KBM-7 (cell line): ENCODE measurements around the gene MED13L.

Source experiments
- DNase-seq: peaks from one replicate; pipeline ENCODE4 v3.0.0-alpha.2; 2015
- in situ Hi-C: fragments of 300-500 bp; cut with MboI; formaldehyde crosslinking; loops from 2 replicates; pipeline ENCODE4 v1.14.3; 2020; ENCODE audit warnings: low sequenced_read_pairs, low pct_unique_long_range_greater_than_20kb, mixed read lengths

The MED13L gene

DNA sequence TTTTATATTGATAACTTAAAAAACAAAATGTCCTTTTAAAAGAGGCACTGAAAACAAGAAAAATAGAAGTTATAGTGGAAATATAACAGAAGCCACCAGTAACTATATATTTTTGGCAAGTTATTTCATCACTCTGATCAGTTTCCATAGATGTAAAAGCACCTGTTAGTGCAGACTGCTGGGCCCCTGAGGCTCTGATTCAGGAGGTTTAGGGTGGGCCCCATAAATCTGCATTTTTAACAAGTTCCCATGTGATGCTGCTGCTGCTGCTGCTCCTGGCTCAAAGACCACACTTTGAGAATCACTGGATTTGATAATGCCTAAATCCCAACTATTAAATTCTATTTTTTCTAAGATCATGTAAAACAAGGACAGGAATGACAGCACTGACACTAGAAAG lies 251.1 kb downstream of the MED13L start:
- in situ Hi-C loops = no loop called here

DNA sequence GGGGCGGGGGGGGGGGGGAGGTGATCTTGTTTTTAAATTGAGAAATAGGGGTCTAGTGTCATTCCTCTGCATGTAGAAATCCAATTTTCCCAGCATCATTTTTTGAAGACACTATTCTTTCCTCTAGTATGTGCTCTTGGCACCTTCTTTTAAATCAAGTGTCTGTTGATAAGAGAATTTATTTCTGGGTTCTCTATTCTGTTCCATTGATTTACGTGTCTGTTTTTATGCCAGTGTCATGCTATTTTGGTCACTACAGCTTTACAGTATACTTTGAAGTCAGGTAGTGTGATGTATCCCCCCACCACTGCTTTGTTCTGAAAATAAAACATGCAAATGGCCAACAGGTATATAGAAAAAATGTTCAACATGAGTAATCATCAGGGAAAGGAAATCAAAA lies 252.7 kb downstream of the MED13L start:
- DNase-seq = no peak
- in situ Hi-C loops = no loop called here

More for the DNA sequence above, 251.1 kb downstream of the MED13L start:
- no peak for DNase-seq

DNA sequence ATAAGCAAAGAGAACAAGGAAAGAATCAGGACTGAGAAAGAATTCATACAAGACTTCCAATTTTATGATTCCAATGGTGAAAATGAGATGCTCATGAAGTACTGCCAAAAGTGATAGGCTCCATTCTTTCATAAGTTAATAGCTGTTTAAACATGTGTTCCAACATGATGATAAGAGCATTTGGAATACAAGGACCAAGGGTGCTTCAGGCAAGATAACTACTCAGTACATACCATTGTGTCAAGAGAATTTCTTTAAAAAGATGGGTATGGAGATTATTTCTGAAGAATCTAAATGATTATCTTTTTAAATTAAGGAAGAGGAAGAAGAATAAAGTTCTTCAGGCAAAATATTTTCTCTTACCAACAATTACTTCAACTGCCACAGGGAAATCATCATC lies 258.1 kb downstream of the MED13L start:
- in situ Hi-C loops = no loop called here
- no peak for DNase-seq

DNA sequence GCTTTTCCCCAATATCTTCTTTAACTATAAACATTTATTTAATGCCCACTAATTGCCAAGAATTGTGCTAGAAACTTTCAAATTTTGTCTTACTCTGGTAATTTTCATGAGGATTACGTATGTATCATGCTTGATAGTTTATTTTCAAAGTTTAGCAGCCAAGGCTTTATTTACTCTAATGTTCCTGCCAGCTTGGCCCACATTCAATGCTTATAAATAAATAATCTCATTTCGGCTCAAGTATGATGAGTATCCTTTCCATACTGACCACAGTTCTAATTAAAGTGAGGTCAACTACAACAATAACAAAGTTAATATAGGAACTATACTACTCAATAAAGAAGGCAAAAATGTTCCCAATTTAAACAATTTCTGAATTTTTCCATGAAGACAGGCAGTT lies 259.2 kb downstream of the MED13L start:
- no peak for DNase-seq
- in situ Hi-C loops = no loop called here

DNA sequence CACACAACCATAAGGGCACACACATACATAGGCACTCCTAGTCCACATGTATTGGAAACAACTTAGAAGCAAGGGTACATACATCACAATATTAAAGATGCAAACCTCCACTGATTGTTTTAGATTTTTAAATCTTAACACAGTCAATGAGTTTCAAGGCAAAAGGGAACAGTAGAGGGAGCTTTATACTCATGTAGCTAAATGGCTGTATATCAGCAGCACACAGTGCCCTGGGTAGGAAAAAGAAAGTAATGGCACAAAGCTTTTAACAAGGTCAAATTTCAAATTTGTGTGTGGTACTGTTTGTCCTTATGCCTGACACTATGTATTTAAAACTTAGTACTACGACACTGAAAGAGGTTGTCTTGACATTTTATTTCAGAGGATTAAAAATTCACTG lies 262.0 kb downstream of the MED13L start:
- DNase-seq = peak; percentile 28
- in situ Hi-C loops = no loop called here

DNA sequence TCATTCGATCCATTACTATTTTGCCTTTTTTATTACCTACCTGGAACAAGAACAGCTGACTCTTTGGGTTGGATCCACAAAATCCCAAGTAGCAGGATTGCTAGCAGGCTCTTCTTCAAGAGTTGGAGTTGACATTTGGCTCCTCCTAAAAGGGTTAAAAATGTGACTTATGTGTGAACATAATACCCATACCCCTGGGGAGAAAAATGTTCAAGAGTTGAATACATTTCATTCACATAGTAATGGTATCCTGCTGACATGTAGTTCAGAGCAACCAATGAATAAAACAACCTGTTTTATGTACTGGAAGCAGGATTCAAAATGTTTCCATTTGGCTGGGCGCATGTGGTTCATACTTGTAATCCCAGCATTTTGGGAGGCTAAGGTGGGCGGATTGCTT lies 264.7 kb downstream of the MED13L start:
- DNase-seq = no peak
- in situ Hi-C loops = no loop called here

DNA sequence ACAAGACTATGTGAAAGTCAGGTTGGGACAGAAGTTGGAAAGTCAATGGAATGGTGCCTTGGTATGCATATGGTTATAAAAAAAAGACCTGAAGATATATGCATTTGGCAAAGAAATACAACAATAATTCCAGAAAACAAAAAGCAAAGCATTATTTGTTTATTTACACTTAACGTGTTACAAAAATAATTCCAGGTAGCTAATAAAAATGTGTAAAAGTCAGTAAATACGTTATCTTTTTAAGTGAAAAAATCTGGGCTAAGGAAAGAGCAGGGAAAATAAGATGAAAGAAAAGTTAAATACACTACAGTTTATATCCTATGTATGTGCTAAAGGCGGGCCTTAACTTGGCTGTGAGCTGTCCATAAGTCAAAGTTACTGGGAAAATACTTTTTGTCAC lies 266.3 kb downstream of the MED13L start:
- DNase-seq = no peak
- in situ Hi-C loops = no loop called here

DNA sequence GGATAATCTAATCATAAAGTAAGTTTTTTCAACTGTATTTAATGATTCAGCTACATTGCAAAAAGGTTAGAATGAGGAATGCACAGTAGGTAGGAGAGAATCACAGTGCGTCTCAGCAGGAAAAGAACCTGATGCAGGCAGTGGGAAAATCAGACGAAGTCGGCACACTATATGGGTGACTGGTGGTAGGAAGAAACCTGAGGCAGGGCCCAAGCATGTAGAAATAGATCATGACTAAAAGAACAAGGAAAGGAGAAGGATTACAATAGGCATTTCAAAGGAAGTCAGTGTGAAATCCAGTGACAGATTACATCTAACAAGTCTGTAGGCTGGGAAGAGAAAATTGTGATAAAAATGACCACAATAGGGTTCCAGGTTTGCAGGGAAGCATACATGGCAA lies 267.0 kb downstream of the MED13L start:
- DNase-seq = no peak
- in situ Hi-C loops = no loop called here

DNA sequence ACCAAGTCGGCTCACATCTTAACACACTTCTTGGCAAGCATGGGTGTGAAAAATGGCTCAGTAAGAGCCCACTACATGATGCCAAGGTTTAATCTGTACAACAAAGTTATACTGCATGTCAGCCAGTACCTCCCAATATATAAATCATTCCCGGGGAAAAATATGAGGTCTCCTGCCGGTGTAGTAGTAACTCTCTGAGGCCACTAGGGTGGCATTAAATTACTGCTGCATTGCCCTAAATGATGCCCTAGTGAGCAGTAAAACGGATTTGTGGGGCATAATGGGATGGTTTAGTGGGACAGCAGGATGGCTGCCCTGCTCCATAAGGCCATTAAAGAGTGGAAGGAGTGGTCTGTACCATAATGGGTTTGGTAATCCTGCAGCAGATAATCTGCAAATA lies 267.7 kb downstream of the MED13L start:
- DNase-seq = no peak
- in situ Hi-C loops = no loop called here

DNA sequence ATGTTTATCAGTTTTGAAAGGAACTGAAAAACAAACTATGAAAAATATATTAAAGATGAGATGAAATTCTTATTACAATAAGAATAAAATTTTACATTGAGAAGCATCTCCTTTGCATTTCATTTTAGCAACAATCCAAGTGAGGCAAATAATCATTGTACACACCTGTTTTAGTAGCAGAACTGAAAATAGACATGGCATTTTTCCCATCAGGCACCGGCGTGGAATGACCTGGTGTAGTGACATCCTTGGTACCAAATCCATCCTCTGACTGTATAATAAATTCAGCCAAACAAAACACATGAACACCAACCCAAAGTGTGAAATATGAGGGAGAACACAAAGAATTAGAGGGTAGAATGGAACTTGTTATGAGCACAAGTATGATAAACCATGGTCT lies 271.4 kb downstream of the MED13L start:
- in situ Hi-C loops = no loop called here
- no peak for DNase-seq

DNA sequence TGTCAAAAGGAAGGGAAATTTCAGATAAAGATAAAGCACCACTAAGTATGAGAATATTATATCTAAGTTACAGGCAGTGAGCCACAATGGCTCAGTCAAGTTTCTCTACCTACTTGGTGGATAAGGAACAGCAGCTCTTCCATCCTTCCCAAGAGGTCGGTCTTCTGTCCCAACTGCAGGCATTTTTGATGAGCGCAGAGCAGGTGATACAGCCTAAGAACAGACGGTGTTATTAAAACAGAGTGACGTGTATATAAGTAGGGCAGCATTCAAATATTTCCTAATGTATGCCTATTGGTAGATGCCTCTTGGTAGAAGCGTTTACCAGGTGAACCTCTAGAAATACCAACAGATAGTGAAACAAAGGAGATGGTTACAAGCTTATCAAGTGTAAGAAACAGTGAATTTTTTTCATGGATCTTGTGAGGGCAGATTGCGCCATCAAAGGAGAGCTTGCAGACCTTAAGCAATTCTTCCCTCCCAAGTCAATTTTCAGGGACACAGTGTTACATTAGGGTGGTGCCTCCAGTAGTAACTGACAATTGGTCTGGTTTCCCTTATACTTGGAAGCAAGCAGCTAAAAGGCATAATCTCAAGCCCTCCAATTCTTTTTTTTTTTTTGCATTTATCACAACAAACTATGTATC lies 274.5 kb downstream of the MED13L start:
- no peak for DNase-seq
- in situ Hi-C loops = no loop called here

DNA sequence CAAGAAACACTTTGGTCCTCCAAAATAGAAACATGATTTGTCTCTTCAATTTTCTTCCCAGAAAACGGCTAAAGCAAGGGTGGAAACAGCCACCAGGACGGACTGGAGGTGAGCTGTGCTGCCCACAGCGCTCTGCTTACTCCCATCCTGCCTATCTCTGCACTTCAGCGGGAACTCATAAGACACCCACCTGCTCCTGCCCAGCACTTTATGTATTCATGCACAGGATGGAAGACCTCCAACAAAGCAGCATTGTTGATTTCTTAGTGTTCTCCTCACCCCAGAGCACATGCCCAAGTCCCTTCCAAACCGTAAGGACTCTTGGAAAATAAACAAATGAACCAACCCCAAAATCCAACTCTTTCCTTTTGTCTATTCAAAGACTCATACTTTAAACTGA lies 277.2 kb downstream of the MED13L start:
- in situ Hi-C loops = no loop called here

DNA sequence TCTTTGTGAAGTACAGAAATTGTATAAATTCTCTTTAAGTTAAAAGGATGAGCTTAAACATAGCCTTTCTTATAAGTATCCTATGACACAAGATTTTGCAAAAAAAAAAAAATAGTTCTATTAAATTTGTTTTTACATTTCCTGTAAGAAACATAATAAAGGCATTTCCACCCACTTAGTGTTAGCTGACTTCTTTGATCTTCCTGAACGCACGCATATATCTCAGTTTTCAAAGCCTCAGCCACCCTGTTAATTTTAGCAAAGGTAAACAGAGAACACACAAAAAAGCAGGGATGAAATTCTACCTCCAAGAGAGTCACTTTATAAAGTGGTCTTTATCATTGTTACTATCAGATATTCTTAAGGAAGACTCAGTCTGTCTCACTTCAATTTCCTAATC lies 277.9 kb downstream of the MED13L start:
- DNase-seq = no peak
- in situ Hi-C loops = loop anchor here (25.0 kb wide), 1 partner anchor 688 kb away; no protein-coding TSS in a partner anchor

More for the DNA sequence above, 277.2 kb downstream of the MED13L start:
- DNase-seq = no peak

DNA sequence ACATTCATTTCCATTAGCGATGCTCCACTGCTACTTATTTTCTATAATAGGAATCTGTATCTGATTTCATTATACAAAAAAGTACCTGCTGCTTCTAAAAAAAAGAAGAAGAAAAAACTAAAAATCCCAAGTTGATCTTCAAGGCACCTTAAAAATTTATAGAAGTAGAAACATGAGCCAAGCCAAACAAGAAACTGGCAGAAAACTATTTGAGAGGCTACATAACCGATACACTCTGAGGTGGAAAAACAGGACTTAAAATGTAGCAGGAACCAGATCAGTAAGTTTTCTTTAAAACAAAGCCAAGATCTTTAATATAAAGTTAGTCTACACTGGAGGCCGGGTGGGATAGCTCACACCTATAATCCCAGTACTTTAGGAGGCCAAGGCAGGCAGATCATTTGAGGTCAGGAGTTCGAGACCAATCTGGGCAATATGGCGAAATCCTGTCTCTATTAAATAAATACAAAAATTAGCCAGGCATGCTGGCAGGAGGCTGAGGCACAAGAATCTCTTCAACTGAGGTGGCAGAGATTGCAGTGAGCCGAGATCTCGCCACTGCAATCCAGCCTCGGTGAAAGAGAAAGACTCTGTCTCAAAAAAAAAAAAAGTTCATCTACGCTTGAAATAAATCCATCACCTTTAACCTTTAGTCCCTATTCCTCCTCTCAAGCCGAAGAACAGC lies 278.6 kb downstream of the MED13L start:
- no peak for DNase-seq
- in situ Hi-C loops = loop anchor here (25.0 kb wide), 1 partner anchor 688 kb away; no protein-coding TSS in a partner anchor

DNA sequence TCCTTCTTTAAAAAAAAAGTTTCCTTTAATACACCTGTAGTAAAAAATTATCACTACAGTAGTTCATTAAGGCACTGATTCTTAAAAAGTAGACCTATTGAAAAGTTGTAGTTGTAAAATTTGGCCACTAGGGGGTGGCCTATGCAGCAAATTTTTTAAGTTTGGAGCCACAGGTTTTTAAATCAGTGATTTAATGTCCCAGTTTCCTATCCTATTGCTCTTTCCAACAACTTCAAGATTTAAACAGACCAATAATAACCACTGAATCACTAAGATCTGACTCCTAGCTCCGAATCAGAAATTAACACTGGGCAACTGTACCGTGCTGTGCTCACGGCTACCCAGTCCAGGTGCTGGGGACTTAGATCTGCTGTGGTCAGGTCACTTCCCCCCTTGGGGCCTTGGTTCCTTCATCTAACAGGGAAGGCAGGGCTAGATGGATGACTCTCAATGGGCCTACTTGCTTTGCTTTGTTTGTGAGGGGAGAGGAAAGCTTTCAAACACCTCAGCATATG lies 279.3 kb downstream of the MED13L start:
- DNase-seq = peak; percentile 69
- in situ Hi-C loops = loop anchor here (25.0 kb wide), 1 partner anchor 689 kb away; no protein-coding TSS in a partner anchor

DNA sequence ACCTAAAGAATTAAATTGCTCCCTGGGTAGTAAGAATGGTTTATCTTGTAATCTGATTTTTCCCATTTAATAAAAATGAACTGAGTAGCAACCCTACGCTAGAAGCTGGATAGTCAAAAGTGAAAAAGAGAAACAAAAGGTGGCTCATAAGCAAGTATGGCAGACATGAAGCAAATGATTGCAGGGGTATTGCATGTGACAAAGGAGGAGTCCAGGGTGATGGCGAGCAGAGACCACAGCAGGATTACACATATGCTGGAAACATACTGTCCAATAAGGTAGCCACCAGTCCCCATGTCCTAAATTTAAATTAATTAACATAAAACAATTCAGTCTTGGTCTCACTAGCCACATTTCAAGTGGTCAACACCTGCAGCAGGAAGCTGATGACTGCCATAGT lies 283.8 kb downstream of the MED13L start:
- DNase-seq = no peak
- in situ Hi-C loops = loop anchor here (25.0 kb wide), 1 partner anchor 694 kb away; no protein-coding TSS in a partner anchor

DNA sequence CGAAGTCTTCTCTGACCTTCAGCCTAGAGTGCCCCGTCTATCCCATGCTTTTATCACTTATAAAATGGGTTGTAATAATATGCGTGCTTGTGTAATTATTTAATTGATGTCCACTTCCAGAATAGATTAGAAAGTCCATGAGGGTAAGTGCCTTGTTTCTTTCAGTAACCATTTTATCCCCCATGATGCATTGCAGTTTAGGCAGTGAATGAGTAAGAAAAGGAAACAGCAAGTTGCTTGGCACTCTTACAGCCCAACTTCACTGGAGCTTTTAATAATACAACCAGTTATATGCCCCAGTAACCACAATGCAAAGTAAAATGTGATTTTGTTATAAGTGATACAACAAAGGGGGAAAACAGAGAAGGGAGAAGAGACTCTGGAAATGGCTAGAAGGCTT lies 287.3 kb downstream of the MED13L start:
- in situ Hi-C loops = loop anchor here (25.0 kb wide), 1 partner anchor 697 kb away; no protein-coding TSS in a partner anchor
- no peak for DNase-seq

DNA sequence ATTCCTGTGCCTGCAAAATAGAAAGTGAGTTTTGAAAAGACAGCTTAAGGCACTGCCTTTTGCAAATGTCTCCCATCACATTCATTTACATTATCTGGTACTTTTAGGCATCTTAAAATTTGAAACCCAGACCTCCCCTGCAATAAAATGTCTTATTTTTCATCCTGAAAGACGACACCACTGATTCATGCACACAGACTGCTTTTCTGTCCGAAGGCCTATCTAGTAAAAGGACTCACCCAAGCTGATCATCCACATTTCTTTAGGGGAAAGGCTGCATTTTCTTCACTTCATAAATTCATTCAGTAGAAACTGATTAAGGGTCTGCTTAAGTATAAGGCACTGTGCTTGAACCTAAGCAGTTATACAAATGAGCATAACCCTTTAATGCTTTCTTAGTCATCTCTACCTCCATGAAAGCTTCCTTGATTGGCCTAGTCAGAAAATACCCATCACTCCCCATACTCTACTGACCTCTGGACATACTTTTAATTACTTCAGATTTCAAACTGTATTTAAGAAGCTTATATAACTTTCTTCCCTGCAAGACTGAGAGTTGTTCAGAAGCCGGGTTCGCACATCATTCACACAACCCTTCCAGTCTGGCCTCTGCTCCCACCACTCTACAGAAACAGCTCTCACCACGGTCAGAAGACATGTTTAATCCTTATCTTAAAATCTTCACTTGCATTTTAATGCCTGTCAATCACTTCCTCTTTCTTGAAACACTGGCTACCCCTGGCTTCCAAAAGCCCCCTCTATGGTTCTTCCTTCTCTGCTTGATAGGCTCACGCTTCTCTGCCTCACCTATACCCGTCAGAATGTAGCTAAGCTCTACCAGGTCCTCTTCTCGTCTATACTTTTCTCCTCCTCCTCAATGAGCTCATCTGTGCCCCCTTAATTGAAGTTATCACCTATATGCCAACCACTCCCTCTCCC lies 288.6 kb downstream of the MED13L start:
- DNase-seq = peak; percentile 28
- in situ Hi-C loops = loop anchor here (25.0 kb wide), 1 partner anchor 698 kb away; no protein-coding TSS in a partner anchor

DNA sequence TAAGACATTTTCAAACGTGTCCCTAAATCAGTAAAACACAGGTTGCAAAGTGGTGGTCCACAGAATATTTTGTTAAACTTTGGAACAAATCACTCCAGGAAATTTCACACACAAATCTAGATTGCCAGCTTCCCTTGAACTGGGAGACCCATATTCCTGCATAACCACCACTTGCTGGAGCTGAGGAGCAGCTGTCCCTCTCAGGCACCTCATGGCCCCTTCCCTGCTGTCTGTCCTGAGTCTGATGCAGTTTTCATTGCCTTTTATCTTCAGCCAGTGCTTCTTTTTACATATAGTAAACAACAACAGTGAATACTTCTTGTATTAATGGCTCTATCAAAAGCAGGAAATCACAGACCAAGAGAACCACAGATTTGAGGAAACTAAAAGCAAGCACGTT lies 289.3 kb downstream of the MED13L start:
- in situ Hi-C loops = loop anchor here (25.0 kb wide), 1 partner anchor 699 kb away; no protein-coding TSS in a partner anchor
- DNase-seq = no peak
